HFFc6 (cell line): ENCODE data around the gene ANO8. TPM values are rescaled to one million over a fixed set of nuclear protein-coding genes. Genes with fewer than 3 reads are reported as not detected.

ENCODE experiments used
- DNase-seq: peaks from one replicate; pipeline ENCODE4 v3.0.0-alpha.2; 2018
- H3K27ac Mint-ChIP-seq: 2 replicates; pipeline ENCODE4 v1.8.0; 2020; ENCODE audit warnings: mild to moderate bottlenecking, mixed read lengths
- H3K27me3 Mint-ChIP-seq: 2 replicates; pipeline ENCODE4 v1.8.0; 2021; ENCODE audit warnings: mild to moderate bottlenecking, moderate library complexity, mixed read lengths; ENCODE audit not compliant: insufficient read depth
- H3K36me3 Mint-ChIP-seq: 2 replicates; pipeline ENCODE4 v1.8.0; 2021; ENCODE audit warnings: low read depth, mixed read lengths
- H3K4me1 Mint-ChIP-seq: 2 replicates; pipeline ENCODE4 v1.8.0; 2020; ENCODE audit warnings: low read depth, mixed read lengths
- H3K4me3 Mint-ChIP-seq: 2 replicates; pipeline ENCODE4 v1.8.0; 2020; ENCODE audit warnings: mild to moderate bottlenecking, moderate library complexity, mixed read lengths
- H3K9me3 Mint-ChIP-seq: 2 replicates; pipeline ENCODE4 v1.8.0; 2020; ENCODE audit warnings: mild to moderate bottlenecking, mixed read lengths
- CTCF ChIP-seq: fragments of 200-600 bp; sonication (generic); IDR thresholded peaks from 2 replicates; pipeline ENCODE4 v1.5.0; 2021; ENCODE audit warnings: antibody characterized with exemption, mild to moderate bottlenecking
- total RNA-seq, 6 experiments: library from RNA; stranded (reverse); fragmentation: NEBNext Ultra II Directional; extraction: Animal tissue kit (Norgen Biotek cat#: 25700); gene quantifications; 2 replicates in 1 of 6; 3 replicates in 5 of 6; pipeline ENCODE4 v1.2.3, GENCODE V29; 2021

The ANO8 gene
- total RNA-seq, 6 experiments from 2014 or later, result 4.4 to 6.0 (median 5.0) TPM

GRCh38 chr19:17323300-17323963 lies 11.2 kb downstream of the ANO8 start:
- Mint-ChIP-seq H3K27ac (no peak overlapping the region), H3K4me1 (peaks cover 9% of the 10 kb centered on the region), H3K27me3 (peaks cover 2% of the 10 kb centered on the region; the same call in 1 of the 2 replicates), H3K9me3 (no peaks in the 10 kb centered on the region), H3K36me3 (peaks cover 6% of the 10 kb centered on the region; the same call in 1 of the 2 replicates), H3K4me3 (no peak overlapping the region)
- TF ChIP-seq CTCF, result no peak
- no peak for DNase-seq

DNA sequence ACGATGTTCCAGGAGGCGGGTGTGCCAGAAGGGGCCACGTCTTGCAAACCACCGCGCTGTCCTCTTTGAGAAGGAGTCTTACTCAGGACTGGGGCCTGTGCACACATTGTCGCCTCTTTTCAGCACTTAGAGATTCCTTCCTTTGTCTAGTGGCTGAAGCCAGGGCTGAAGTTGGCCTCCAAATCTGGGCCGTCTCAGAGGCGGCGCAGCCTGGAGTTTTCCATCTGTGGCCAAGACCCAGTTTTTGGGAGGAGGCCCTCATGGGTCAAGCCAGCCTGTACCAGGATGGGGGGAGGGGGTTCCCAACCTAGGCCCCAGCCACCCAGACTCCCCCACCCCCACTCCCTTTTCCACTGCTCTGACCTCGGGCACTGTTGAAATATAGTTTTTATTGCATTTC lies 11.8 kb downstream of the ANO8 start:
- no peak overlapping the region for H3K4me3 Mint-ChIP-seq
- peak overlapping the region; percentile 36; the same call in 1 of the 2 replicates for H3K27ac Mint-ChIP-seq
- H3K4me1 Mint-ChIP-seq, result peaks cover 9% of the 10 kb centered on the region
- TF ChIP-seq CTCF, result no peak
- no peak for DNase-seq
- H3K27me3 Mint-ChIP-seq, result peaks cover 2% of the 10 kb centered on the region; the same call in 1 of the 2 replicates
- no peaks in the 10 kb centered on the region for H3K9me3 Mint-ChIP-seq
- H3K36me3 Mint-ChIP-seq, result peaks cover 6% of the 10 kb centered on the region; the same call in 1 of the 2 replicates

DNA sequence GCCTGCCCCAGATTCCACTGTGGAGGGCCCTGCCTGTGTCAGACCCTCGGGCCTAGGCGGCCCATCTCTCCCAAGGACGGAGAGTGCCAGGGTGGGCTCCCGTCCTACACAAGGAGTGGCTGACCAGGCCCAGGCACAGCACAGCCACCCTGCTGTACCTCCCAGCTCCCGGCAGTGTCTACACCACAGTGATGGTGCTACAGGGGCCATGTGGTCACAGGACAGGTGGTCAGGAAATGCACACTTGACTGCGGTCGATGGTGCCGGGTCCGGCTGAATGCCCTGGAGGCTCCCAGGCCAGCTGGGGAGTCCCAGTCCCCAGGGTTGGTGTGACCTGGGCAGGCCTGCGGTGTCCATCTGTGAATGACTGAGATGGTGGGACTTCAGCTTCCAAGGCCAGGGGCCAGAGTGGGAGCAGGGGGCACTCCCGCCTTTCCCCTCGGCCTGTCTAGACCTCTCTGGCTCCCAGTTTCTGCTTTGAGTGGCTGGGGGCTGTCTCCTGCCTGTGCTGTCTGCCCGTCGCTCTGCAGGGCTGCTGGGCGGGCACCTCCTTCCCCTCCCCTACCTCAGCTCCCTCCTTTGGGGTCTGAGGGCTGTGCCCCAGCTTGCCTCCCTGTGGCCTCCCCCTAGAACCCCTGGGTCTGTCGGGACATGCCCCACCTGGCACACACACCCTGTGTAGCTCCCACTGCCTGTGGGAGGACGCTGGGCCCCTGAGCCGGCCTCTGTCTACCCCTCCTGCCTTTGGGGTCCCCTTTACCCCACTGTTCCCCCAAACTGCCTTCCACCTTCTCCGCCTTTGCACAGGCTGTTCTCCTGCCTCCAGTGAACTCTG lies 12.8 kb downstream of the ANO8 start:
- Mint-ChIP-seq H3K9me3 (no peaks in the 10 kb centered on the region), H3K4me1 (peaks cover 9% of the 10 kb centered on the region), H3K36me3 (peaks cover 6% of the 10 kb centered on the region; the same call in 1 of the 2 replicates), H3K27ac (peak overlapping the region; percentile 36; the same call in 1 of the 2 replicates), H3K27me3 (peaks cover 2% of the 10 kb centered on the region; the same call in 1 of the 2 replicates), H3K4me3 (no peak overlapping the region)
- no peak for DNase-seq
- no peak for TF ChIP-seq CTCF

GRCh38 chr19:17320435-17320834 lies 14.2 kb downstream of the ANO8 start:
- TF ChIP-seq CTCF, result no peak
- H3K27ac Mint-ChIP-seq, result no peak overlapping the region
- H3K27me3 Mint-ChIP-seq, result peaks cover 2% of the 10 kb centered on the region; the same call in 1 of the 2 replicates
- no peaks in the 10 kb centered on the region for H3K9me3 Mint-ChIP-seq
- no peak overlapping the region for H3K4me3 Mint-ChIP-seq
- H3K36me3 Mint-ChIP-seq, result peaks cover 13% of the 10 kb centered on the region
- peaks cover 9% of the 10 kb centered on the region for H3K4me1 Mint-ChIP-seq
- DNase-seq, result no peak

- Mint-ChIP-seq H3K4me1 (peaks cover 9% of the 10 kb centered on the region), H3K27ac (no peak overlapping the region), H3K36me3 (peaks cover 14% of the 10 kb centered on the region), H3K27me3 (peaks cover 2% of the 10 kb centered on the region; the same call in 1 of the 2 replicates), H3K9me3 (no peaks in the 10 kb centered on the region), H3K4me3 (no peak overlapping the region)
- no peak for DNase-seq
- no peak for TF ChIP-seq CTCF
Measured at GRCh38 chr19:17319473-17320238, 15.0 kb downstream of the ANO8 start.
